GM12865 (cell line): ENCODE results near the gene PLEKHG4B.

Experiments
- DNase-seq: peaks from one replicate; pipeline ENCODE4 v3.0.0; 2010; ENCODE audit warnings: low read depth
- H3K4me3 ChIP-seq: 2 replicates; pipeline ENCODE4 v1.5.1; 2011; ENCODE audit warnings: mild to moderate bottlenecking, low read depth, low read length, control low read depth
- CTCF ChIP-seq: IDR thresholded peaks from 2 replicates; pipeline ENCODE4 v1.5.1; 2011; ENCODE audit warnings: low read length, control low read depth, low read depth, inconsistent platforms; ENCODE audit not compliant: insufficient read depth; ENCODE audit errors: missing control alignments

PLEKHG4B gene

GRCh38 chr5:154826-155225 is 62.9 kb downstream of the PLEKHG4B start:
- no peak overlapping the region for H3K4me3 ChIP-seq
- TF ChIP-seq CTCF = no peak
- no peak for DNase-seq

GRCh38 chr5:155651-156410 is 63.9 kb downstream of the PLEKHG4B start:
- no peak overlapping the region for H3K4me3 ChIP-seq

GRCh38 chr5:156411-157072 is 64.6 kb downstream of the PLEKHG4B start:
- no peak overlapping the region for H3K4me3 ChIP-seq
- TF ChIP-seq CTCF = no peak
- DNase-seq = no peak

More at GRCh38 chr5:155651-156410, 63.9 kb downstream of the PLEKHG4B start:
- DNase-seq = no peak
- TF ChIP-seq CTCF = no peak

GRCh38 chr5:157126-157715 is 65.3 kb downstream of the PLEKHG4B start:
- no peak for DNase-seq
- no peak overlapping the region for H3K4me3 ChIP-seq
- TF ChIP-seq CTCF = no peak

GRCh38 chr5:157801-158200 is 65.8 kb downstream of the PLEKHG4B start:
- no peak for TF ChIP-seq CTCF
- no peak overlapping the region for H3K4me3 ChIP-seq
- no peak for DNase-seq

- H3K4me3 ChIP-seq = no peak overlapping the region
- no peak for DNase-seq
Measured at GRCh38 chr5:158807-159447, 67.0 kb downstream of the PLEKHG4B start.

More at GRCh38 chr5:158807-159447, 67.0 kb downstream of the PLEKHG4B start:
- TF ChIP-seq CTCF = no peak
